GM12878 (cell line): ENCODE data around the gene ITSN1. TPM values are rescaled to one million over a fixed set of nuclear protein-coding genes. Genes with fewer than 3 reads are reported as not detected.

Experiments
- ATAC-seq: fragments of 200-7000 bp; cut with Tn5 transposase; 3 replicates; pipeline ENCODE4 v1.9.1; 2020; ENCODE audit warnings: mild to moderate bottlenecking, moderate library complexity
- BruUV-seq: library from RNA; stranded (reverse); fragments of 400-500 nt; replicated peaks from 2 replicates; lab custom pipeline; 2021; lab: Mats Ljungman, UMichigan
- CTCF ChIA-PET: fragments of 300-600 bp; sonication (Branson Sonifier 250); formaldehyde crosslinking; extraction: SDS; loops from one replicate; lab custom pipeline; 2021; ENCODE audit warnings: inconsistent platforms; lab: Yijun Ruan, JAX
- POLR2A ChIA-PET: fragments of 350-600 bp; formaldehyde crosslinking; extraction: SDS; loops from one replicate; lab custom pipeline; 2021; ENCODE audit warnings: inconsistent platforms; lab: Charles Lee
- RAD21 ChIA-PET: fragments of 300-600 bp; sonication (Branson Sonifier 250); formaldehyde crosslinking; loops from one replicate; lab custom pipeline; 2023; ENCODE audit warnings: antibody characterized with exemption; ENCODE audit not compliant: unreplicated experiment; lab: Charles Lee
- SMC1A ChIA-PET: fragments of 300-600 bp; sonication (Branson Sonifier 250); formaldehyde crosslinking; loops from one replicate; lab custom pipeline; 2023; ENCODE audit not compliant: unreplicated experiment, uncharacterized antibody; lab: Charles Lee
- DNase-seq: peaks from one replicate; pipeline ENCODE4 v3.0.0-alpha.2; 2011; ENCODE audit warnings: low read depth, low spot score
- FAIRE-seq: peaks from 3 replicates; lab custom pipeline; 2011; peaks lifted over from hg19 to GRCh38; lab: Jason Lieb, UNC
- H2AFZ ChIP-seq: 2 replicates; pipeline ENCODE4 v1.6.0; 2011; ENCODE audit warnings: low read depth, low read length, control low read depth; ENCODE audit not compliant: control insufficient read depth
- H3K27ac ChIP-seq: 2 replicates; pipeline ENCODE4 v1.5.1; 2011; ENCODE audit warnings: control low read depth; ENCODE audit not compliant: control insufficient read depth, insufficient read depth
- H3K27me3 ChIP-seq, 2 experiments: replicated peaks in 1 of 2; 2 replicates each; pipeline versions ENCODE4 v1.6.0 to v1.6.1; 2011; ENCODE audit warnings: low read length in 1 of 2; ENCODE audit not compliant: control insufficient read depth in 2 of 2, insufficient read depth in 2 of 2
- H3K36me3 ChIP-seq, 2 experiments: 2 replicates each; pipeline ENCODE4 v1.5.1; 2011; ENCODE audit warnings: low read length in 1 of 2; ENCODE audit not compliant: control insufficient read depth in 2 of 2, insufficient read depth in 2 of 2
- H3K4me1 ChIP-seq: 2 replicates; pipeline ENCODE4 v1.6.1; 2011; ENCODE audit warnings: mild to moderate bottlenecking, low read length, moderate library complexity, mixed read lengths; ENCODE audit not compliant: control insufficient read depth, insufficient read depth
- H3K4me2 ChIP-seq: 2 replicates; pipeline ENCODE4 v1.6.0; 2011; ENCODE audit warnings: control low read depth; ENCODE audit not compliant: control insufficient read depth, insufficient read depth
- H3K4me3 ChIP-seq: fragments of 200-600 bp; sonication (generic); 2 replicates; pipeline ENCODE4 v1.5.1; 2016
- H3K79me2 ChIP-seq: 2 replicates; pipeline ENCODE4 v1.6.0; 2011; ENCODE audit warnings: low read length; ENCODE audit not compliant: control insufficient read depth, insufficient read depth
- H3K9ac ChIP-seq: 2 replicates; pipeline ENCODE4 v1.8.0; 2011; ENCODE audit warnings: low read length, control low read depth, mixed read lengths; ENCODE audit not compliant: control insufficient read depth, insufficient read depth
- H3K9me3 ChIP-seq: replicated peaks from 3 replicates; pipeline ENCODE4 v1.5.1; 2011; ENCODE audit warnings: mild to moderate bottlenecking, low read length; ENCODE audit not compliant: control insufficient read depth, insufficient read depth
- H4K20me1 ChIP-seq: 2 replicates; pipeline ENCODE4 v1.6.0; 2011; ENCODE audit not compliant: control insufficient read depth, insufficient read depth
- BCL3 ChIP-seq: IDR thresholded peaks from 2 replicates; pipeline ENCODE4 v1.6.1; 2011; ENCODE audit warnings: borderline replicate concordance, low read depth, mild to moderate bottlenecking, moderate library complexity, low read length; ENCODE audit not compliant: insufficient read depth, poor library complexity, severe bottlenecking
- HDGF ChIP-seq: fragments of 450-650 bp; IDR thresholded peaks from 2 replicates; pipeline ENCODE4 v1.6.1; 2016; ENCODE audit warnings: antibody characterized with exemption
- IRF5 ChIP-seq: fragments of 450-650 bp; IDR thresholded peaks from 2 replicates; pipeline ENCODE4 v1.6.1; 2017; ENCODE audit warnings: borderline replicate concordance
- LARP7 ChIP-seq: fragments of 450-650 bp; IDR thresholded peaks from 2 replicates; pipeline ENCODE4 v1.6.1; 2017; ENCODE audit warnings: mild to moderate bottlenecking
- MYC ChIP-seq: IDR thresholded peaks from 2 replicates; pipeline ENCODE4 v1.6.1; 2011; ENCODE audit warnings: mild to moderate bottlenecking, low read length, moderate library complexity, inconsistent platforms; ENCODE audit not compliant: insufficient read depth, insufficient replicate concordance, insufficient read length, severe bottlenecking
- NFIC ChIP-seq: IDR thresholded peaks from 2 replicates; pipeline ENCODE4 v1.6.1; 2012; ENCODE audit warnings: low read depth, mild to moderate bottlenecking, inconsistent platforms, low read length, moderate library complexity
- PBX3 ChIP-seq: IDR thresholded peaks from 2 replicates; pipeline ENCODE4 v1.6.1; 2011; ENCODE audit warnings: mild to moderate bottlenecking, low read depth, low read length, moderate library complexity; ENCODE audit not compliant: insufficient replicate concordance
- PRDM15 ChIP-seq: fragments of 450-650 bp; formaldehyde crosslinking; IDR thresholded peaks from 2 replicates; pipeline ENCODE4 v1.4.0; 2020; ENCODE audit warnings: mild to moderate bottlenecking, moderate library complexity
- RELA ChIP-seq: fragments of 450-650 bp; IDR thresholded peaks from 2 replicates; pipeline ENCODE4 v1.8.0; 2014; ENCODE audit warnings: borderline replicate concordance; ENCODE audit not compliant: partially characterized antibody
- RELB ChIP-seq: fragments of 450-650 bp; IDR thresholded peaks from 2 replicates; pipeline ENCODE4 v1.6.1; 2017; ENCODE audit warnings: low read depth, mild to moderate bottlenecking, moderate library complexity
- SPI1 ChIP-seq: IDR thresholded peaks from 2 replicates; pipeline ENCODE4 v1.6.1; 2011; ENCODE audit warnings: low read depth, mild to moderate bottlenecking, low read length, moderate library complexity, borderline replicate concordance; ENCODE audit not compliant: insufficient read depth
- USF2 ChIP-seq: IDR thresholded peaks from 2 replicates; pipeline ENCODE4 v1.6.1; 2011; ENCODE audit warnings: low read depth, low read length, improper control_type of control experiment, borderline replicate concordance
- WRNIP1 ChIP-seq: IDR thresholded peaks from 2 replicates; pipeline ENCODE4 v1.6.1; 2011; ENCODE audit warnings: low read depth, low read length, improper control_type of control experiment, borderline replicate concordance
- WGBS: methylation state at CpG from one replicate; pipeline ENCODE4 v1.1.6; 2016; ENCODE audit warnings: low lambda C conversion rate; ENCODE audit not compliant: insufficient replicate concordance, insufficient coverage; ENCODE audit errors: missing lambda C conversion rate; 5-methylcytosine and 5-hydroxymethylcytosine counted together
- in situ Hi-C: fragments of 300-500 bp; cut with MboI; formaldehyde crosslinking; loops from 9 replicates; pipeline ENCODE4 v1.14.3; 2018; ENCODE audit warnings: mixed read lengths
- intact Hi-C: fragments of 100-400 bp; cut with micrococcal nuclease; formaldehyde crosslinking; loops from one replicate; pipeline ENCODE4 v1.14.2; 2022; ENCODE audit not compliant: unreplicated experiment
- polyA plus RNA-seq, 11 experiments: library from polyadenylated mRNA; depleted of rRNA in 4 of 11; unstranded in 6 of 11; stranded (reverse) in 5 of 11; fragments of >200 nt; fragmentation: Nextera tagmentation in 4 of 11; fragmentation: Illumina TruSeq in 1 of 11; extraction: Ambion mirVana in 4 of 11; extraction: Trizol in 1 of 11; gene quantifications; 1 replicate in 1 of 11; 2 replicates in 10 of 11; pipeline versions ENCODE4 v1.2.1 to v1.2.3, GENCODE V29; 2011 to 2016; ENCODE audit warnings: inconsistent platforms in 2 of 11, missing spikeins in 2 of 11, low read depth in 1 of 11
- total RNA-seq, 4 experiments: library from RNA; depleted of rRNA in 3 of 4; stranded (reverse); fragments of >200 nt in 3 of 4; fragmentation: Illumina TruSeq in 1 of 4; extraction: Trizol in 1 of 4; gene quantifications; 2 replicates each; pipeline versions ENCODE4 v1.2.1 to v1.2.3, GENCODE V29; 2013 to 2021

Gene ITSN1
- total and polyA plus RNA-seq, 10 of the 15 experiments (the other 5 are each of a cell fraction or from before 2014, with no cell fraction given), result 0.89 to 10.6 (median 4.8) TPM

GRCh38 chr21:33754481-33754880 is 112.2 kb downstream of the ITSN1 start:
- Histone ChIP-seq H3K9me3 (no peaks in the 10 kb centered on the region), H3K9ac (no peak overlapping the region), H3K27ac (no peak overlapping the region), H3K36me3 (no peaks in the 10 kb centered on the region), H3K4me1 (no peaks in the 10 kb centered on the region), H3K27me3 (no peaks in the 10 kb centered on the region), H3K4me2 (no peak overlapping the region), H3K79me2 (no peaks in the 10 kb centered on the region), H2AFZ (no peak overlapping the region), H3K4me3 (no peak overlapping the region), H4K20me1 (no peaks in the 10 kb centered on the region)
- SMC1A ChIA-PET, result interaction anchor here (0.7 kb wide), 1 partner anchor 9 kb away, joined by 4 read pairs; no protein-coding TSS in a partner anchor
- DNase-seq (no peak), ATAC-seq (no peak), FAIRE-seq (no peak)
- RAD21 ChIA-PET, result no interaction called here
- no TSS peak for BruUV-seq
- POLR2A ChIA-PET, result no interaction called here
- CTCF ChIA-PET, result no interaction called here
- 52% methylated on average over 4 of the region's 4 CpGs for WGBS
- in situ Hi-C loops (no loop called here), intact Hi-C loops (no loop called here)
- TF ChIP-seq HDGF (no peak), MYC (no peak), RELB (no peak), IRF5 (no peak), BCL3 (no peak), PRDM15 (no peak), USF2 (no peak), NFIC (no peak), PBX3 (no peak), RELA (no peak), SPI1 (no peak), WRNIP1 (no peak), LARP7 (no peak)
